ENCODE measurements around the gene ADM2.

GRCh38 chr22:50488886-50489285, 7.5 kb downstream of the ADM2 start:
- no peak for TF ChIP-seq CTCF (IDR thresholded peaks at IDR 0.05)
- TF ChIP-seq EP300 (IDR thresholded peaks at IDR 0.05), result no peak
- TF ChIP-seq POLR2A (IDR thresholded peaks at IDR 0.05), result no peak

All from upper lobe of left lung (tissue), 4 donors.